ENCODE data around the gene CSF1R.

GRCh38 chr5:150129454-150129812, 43.1 kb upstream of the CSF1R start:
- TF ChIP-seq EZH2 (IDR thresholded peaks at IDR 0.05; ENCODE audit: borderline replicate concordance, low read length) (no peak), CTCF (conservative IDR thresholded peaks at IDR 0.05 in 1 of 2, IDR thresholded peaks at IDR 0.05 in 1 of 2; ENCODE audit: extremely low read depth in 1 of 2, insufficient read depth in 1 of 2, low read depth in 1 of 2, low read length in 2 of 2) (no peak)
